ELF-1 (cell line): ENCODE measurements around the gene ASF1B.

Experiments
- DNase-seq: peaks from one replicate; pipeline ENCODE4 v3.0.0-alpha.2; 2016; ENCODE audit warnings: low read depth, low spot score

Gene ASF1B

GRCh38 chr19:14111486-14111885 is 24.9 kb downstream of the ASF1B start:
- DNase-seq: no peak

- DNase-seq: no peak
Observed at GRCh38 chr19:14110650-14111049, 25.7 kb downstream of the ASF1B start.

GRCh38 chr19:14107581-14108461 is 28.6 kb downstream of the ASF1B start:
- DNase-seq: no peak

GRCh38 chr19:14106840-14107239 is 29.5 kb downstream of the ASF1B start:
- no peak for DNase-seq

- DNase-seq: no peak
Observed at GRCh38 chr19:14105680-14106079, 30.7 kb downstream of the ASF1B start.

GRCh38 chr19:14103310-14103709 is 33.1 kb downstream of the ASF1B start:
- DNase-seq: no peak

- DNase-seq: no peak
Observed at GRCh38 chr19:14102756-14103155, 33.6 kb downstream of the ASF1B start.

GRCh38 chr19:14102102-14102696 is 34.2 kb downstream of the ASF1B start:
- no peak for DNase-seq

GRCh38 chr19:14101003-14101545 is 35.3 kb downstream of the ASF1B start:
- no peak for DNase-seq

- DNase-seq: no peak
Observed at GRCh38 chr19:14097532-14098151, 38.7 kb downstream of the ASF1B start.

- no peak for DNase-seq
Observed at GRCh38 chr19:14096272-14096992, 40.0 kb downstream of the ASF1B start.

GRCh38 chr19:14094854-14095253 is 41.5 kb downstream of the ASF1B start:
- no peak for DNase-seq

GRCh38 chr19:14093117-14093823 is 43.1 kb downstream of the ASF1B start:
- no peak for DNase-seq

GRCh38 chr19:14091813-14092462 is 44.5 kb downstream of the ASF1B start:
- DNase-seq: peak; percentile 30

GRCh38 chr19:14091081-14091812 is 45.1 kb downstream of the ASF1B start:
- DNase-seq: peak; percentile 64

- DNase-seq: no peak
Observed at GRCh38 chr19:14090509-14091080, 45.8 kb downstream of the ASF1B start, which contains the start of gene SAMD1. TSS of gene SAMD1 (minus strand) at chr19:14090751.

- DNase-seq: peak; percentile 40
Observed at GRCh38 chr19:14089662-14090508, 46.5 kb downstream of the ASF1B start.

GRCh38 chr19:14089412-14089661 is 47.1 kb downstream of the ASF1B start:
- DNase-seq: no peak
